SU-DHL-6 (cell line): ENCODE results near the gene HOXD4.

ENCODE experiments used
- H2AFZ ChIP-seq: fragments of 200-600 bp; sonication (generic); 2 replicates; pipeline ENCODE4 v1.6.1; 2014; ENCODE audit warnings: low read depth, mild to moderate bottlenecking, moderate library complexity, mixed read lengths, antibody characterized with exemption, low read length; ENCODE audit not compliant: severe bottlenecking
- H3F3A ChIP-seq: fragments of 200-600 bp; shearing (Covaris generic); 2 replicates; pipeline ENCODE4 v1.6.0; 2016; ENCODE audit warnings: antibody characterized with exemption, mild to moderate bottlenecking; ENCODE audit not compliant: insufficient read depth
- H3K27ac ChIP-seq: fragments of 200-600 bp; sonication (generic); 2 replicates; pipeline ENCODE4 v1.5.1; 2016; ENCODE audit warnings: low read depth, mild to moderate bottlenecking, low read length, moderate library complexity, mixed read lengths
- H3K27me3 ChIP-seq: fragments of 200-600 bp; sonication (generic), shearing (Covaris generic); 2 replicates; pipeline ENCODE4 v1.6.0; 2014; ENCODE audit warnings: mild to moderate bottlenecking, low read length
- H3K36me3 ChIP-seq: fragments of 200-600 bp; sonication (generic); 2 replicates; pipeline ENCODE4 v1.6.1; 2014; ENCODE audit warnings: mild to moderate bottlenecking, low read length, mixed read lengths
- H3K4me2 ChIP-seq: fragments of 300-600, 200-600 bp; shearing (Covaris generic), sonication (generic); 2 replicates; pipeline ENCODE4 v1.6.0; 2014; ENCODE audit warnings: low read length, low read depth, mild to moderate bottlenecking; ENCODE audit not compliant: poor library complexity, severe bottlenecking
- H3K4me3 ChIP-seq: fragments of 200-600 bp; sonication (generic); 2 replicates; pipeline ENCODE4 v1.5.1; 2014; ENCODE audit warnings: antibody characterized with exemption, low read length, mild to moderate bottlenecking, mixed read lengths; ENCODE audit not compliant: insufficient read depth, poor library complexity, severe bottlenecking
- H3K79me2 ChIP-seq: fragments of 200-600 bp; sonication (generic); 2 replicates; pipeline ENCODE4 v1.6.1; 2014; ENCODE audit warnings: mild to moderate bottlenecking, low read length, moderate library complexity; ENCODE audit not compliant: insufficient read depth
- H3K9ac ChIP-seq: fragments of 200-600 bp; sonication (generic); 2 replicates; pipeline ENCODE4 v1.7.0; 2014; ENCODE audit warnings: mild to moderate bottlenecking, low read length
- H3K9me2 ChIP-seq: fragments of 200-600 bp; sonication (generic); replicated peaks from 2 replicates; pipeline ENCODE4 v1.6.1; 2014; ENCODE audit warnings: low read length; ENCODE audit not compliant: insufficient read depth
- H3K9me3 ChIP-seq: fragments of 200-600 bp; sonication (generic); 2 replicates; pipeline ENCODE4 v1.6.1; 2014; ENCODE audit warnings: low read length, mixed read lengths; ENCODE audit not compliant: insufficient read depth
- H4K20me1 ChIP-seq: fragments of 200-600 bp; sonication (generic); 2 replicates; pipeline ENCODE4 v1.6.1; 2014; ENCODE audit warnings: low read depth, mild to moderate bottlenecking, antibody characterized with exemption, low read length, moderate library complexity, mixed read lengths
- EZH2phosphoT487 ChIP-seq: fragments of 200-600 bp; sonication (generic), shearing (Covaris generic); conservative IDR thresholded peaks from 2 replicates; pipeline ENCODE4 v1.6.1; 2018; ENCODE audit warnings: mild to moderate bottlenecking, antibody characterized with exemption, low read length, moderate library complexity, mixed read lengths
- TF ChIP-seq, protein P1 (sequence below): fragments of 200-600 bp; sonication (generic); IDR thresholded peaks from one replicate; pipeline ENCODE4 v1.5.1; 2017; ENCODE audit warnings: antibody characterized with exemption, mild to moderate bottlenecking, low read length, moderate library complexity; ENCODE audit not compliant: insufficient read depth, poor library complexity, severe bottlenecking

HOXD4 gene

DNA sequence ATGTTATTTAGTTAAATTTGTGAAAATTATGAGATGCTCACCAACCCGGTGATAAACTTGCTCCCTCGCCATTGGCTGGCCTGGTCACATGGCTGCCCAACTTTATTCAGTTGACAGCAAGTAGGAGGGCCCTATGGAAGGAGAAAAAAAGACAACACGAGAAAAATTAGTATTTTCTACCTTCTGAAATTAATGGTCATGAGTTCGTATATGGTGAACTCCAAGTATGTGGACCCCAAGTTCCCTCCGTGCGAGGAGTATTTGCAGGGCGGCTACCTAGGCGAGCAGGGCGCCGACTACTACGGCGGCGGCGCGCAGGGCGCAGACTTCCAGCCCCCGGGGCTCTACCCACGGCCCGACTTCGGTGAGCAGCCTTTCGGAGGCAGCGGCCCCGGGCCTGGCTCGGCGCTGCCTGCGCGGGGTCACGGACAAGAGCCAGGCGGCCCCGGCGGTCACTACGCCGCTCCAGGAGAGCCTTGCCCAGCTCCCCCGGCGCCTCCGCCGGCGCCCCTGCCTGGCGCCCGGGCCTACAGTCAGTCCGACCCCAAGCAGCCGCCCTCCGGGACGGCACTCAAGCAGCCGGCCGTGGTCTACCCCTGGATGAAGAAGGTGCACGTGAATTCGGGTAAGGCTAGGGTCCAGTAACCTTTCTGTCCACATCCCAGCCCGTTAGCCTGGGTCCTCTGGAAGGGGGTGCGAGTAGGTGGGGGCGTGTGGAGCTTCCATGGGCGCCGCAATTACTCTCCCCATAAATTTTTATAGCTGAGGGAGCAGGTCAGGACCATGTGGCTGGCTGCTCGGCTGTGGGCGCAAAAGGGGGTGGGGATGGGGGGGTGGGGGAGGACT lies at the start of gene HOXD4:
Gene HOXD4, plus strand, starts transcription at position 109 of the 846 bp plus-strand sequence. Its CDS starts 84 bp downstream, at position 193.
- H3K4me2 ChIP-seq = no peak within 1 kb of the TSS
- H3F3A ChIP-seq = no peaks in the 10 kb centered on the region
- no peak within 1 kb of the TSS for H3K4me3 ChIP-seq
- H3K9me3 ChIP-seq = no peaks in the 10 kb centered on the region
- H3K79me2 ChIP-seq = no peaks in the 10 kb centered on the region
- H4K20me1 ChIP-seq = no peaks in the 10 kb centered on the region
- TF ChIP-seq, protein P1, sequence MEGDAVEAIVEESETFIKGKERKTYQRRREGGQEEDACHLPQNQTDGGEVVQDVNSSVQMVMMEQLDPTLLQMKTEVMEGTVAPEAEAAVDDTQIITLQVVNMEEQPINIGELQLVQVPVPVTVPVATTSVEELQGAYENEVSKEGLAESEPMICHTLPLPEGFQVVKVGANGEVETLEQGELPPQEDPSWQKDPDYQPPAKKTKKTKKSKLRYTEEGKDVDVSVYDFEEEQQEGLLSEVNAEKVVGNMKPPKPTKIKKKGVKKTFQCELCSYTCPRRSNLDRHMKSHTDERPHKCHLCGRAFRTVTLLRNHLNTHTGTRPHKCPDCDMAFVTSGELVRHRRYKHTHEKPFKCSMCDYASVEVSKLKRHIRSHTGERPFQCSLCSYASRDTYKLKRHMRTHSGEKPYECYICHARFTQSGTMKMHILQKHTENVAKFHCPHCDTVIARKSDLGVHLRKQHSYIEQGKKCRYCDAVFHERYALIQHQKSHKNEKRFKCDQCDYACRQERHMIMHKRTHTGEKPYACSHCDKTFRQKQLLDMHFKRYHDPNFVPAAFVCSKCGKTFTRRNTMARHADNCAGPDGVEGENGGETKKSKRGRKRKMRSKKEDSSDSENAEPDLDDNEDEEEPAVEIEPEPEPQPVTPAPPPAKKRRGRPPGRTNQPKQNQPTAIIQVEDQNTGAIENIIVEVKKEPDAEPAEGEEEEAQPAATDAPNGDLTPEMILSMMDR = no peak
- TF ChIP-seq EZH2phosphoT487 = no peak
- H3K27ac ChIP-seq = no peak within 1 kb of the TSS
- H3K9ac ChIP-seq = no peak within 1 kb of the TSS
- H2AFZ ChIP-seq = no peak within 1 kb of the TSS
- H3K36me3 ChIP-seq = no peaks in the 10 kb centered on the region
- H3K9me2 ChIP-seq = no peaks in the 10 kb centered on the region
- H3K27me3 ChIP-seq = no peaks in the 10 kb centered on the region

DNA sequence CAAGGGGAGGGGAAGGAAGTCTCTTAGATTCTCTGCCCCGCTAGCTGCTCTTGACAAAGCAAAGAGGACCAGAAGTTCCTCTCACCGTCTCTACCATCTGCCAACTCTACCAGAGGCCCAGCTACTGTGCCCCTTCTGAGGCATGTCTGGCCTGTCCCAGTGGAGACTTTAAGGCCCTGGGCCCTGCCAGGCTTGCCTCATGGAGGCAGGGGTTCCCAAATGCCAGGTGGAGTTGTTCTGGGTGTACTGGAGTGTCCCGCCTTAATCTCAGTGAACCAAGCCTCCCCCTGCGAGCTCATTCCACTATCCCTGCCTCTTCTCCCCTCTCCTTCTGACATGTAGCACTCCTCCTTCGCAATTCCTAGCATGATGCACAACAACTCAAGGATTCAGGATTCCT lies 49.5 kb upstream of the HOXD4 start:
- H3K36me3 ChIP-seq = no peaks in the 10 kb centered on the region
- H3K4me3 ChIP-seq = no peak overlapping the region
- H3K9ac ChIP-seq = no peak overlapping the region
- no peaks in the 10 kb centered on the region for H3K9me3 ChIP-seq
- no peaks in the 10 kb centered on the region for H3K79me2 ChIP-seq
- H4K20me1 ChIP-seq = no peaks in the 10 kb centered on the region
- H3F3A ChIP-seq = no peaks in the 10 kb centered on the region
- TF ChIP-seq, protein P1 = no peak
- TF ChIP-seq EZH2phosphoT487 = no peak
- H2AFZ ChIP-seq = no peak overlapping the region
- H3K27ac ChIP-seq = no peak overlapping the region
- no peaks in the 10 kb centered on the region for H3K27me3 ChIP-seq
- H3K9me2 ChIP-seq = no peaks in the 10 kb centered on the region
- no peak overlapping the region for H3K4me2 ChIP-seq

DNA sequence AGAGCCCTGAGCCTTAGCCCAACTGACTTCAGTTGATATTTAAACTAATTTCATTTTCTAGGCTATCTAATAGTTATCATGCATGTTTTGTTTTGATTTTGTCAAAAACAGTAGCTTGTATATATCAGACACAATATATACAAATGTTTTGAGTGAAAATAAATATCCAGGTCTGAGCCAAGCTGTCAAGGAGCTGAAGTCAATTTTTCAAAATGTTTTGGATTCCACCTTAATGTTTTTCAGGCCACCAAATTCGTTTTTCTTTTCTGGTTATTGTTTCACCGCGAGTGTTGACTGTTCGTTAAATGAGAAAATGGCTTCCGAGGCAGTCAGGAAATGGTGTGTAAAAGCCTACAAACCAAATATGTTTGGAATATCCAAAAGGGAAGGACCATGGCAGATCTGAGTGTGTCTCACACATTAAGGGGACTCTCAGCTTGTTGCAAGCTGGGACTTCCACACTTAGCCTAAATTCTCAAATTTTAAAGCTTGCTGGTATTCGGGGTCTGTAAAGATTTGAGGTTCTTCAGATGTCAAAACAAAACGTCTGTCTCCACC lies 49.0 kb upstream of the HOXD4 start:
- no peaks in the 10 kb centered on the region for H4K20me1 ChIP-seq
- no peak overlapping the region for H3K27ac ChIP-seq
- H3K4me2 ChIP-seq = no peak overlapping the region
- no peak overlapping the region for H3K9ac ChIP-seq
- H3K79me2 ChIP-seq = no peaks in the 10 kb centered on the region
- TF ChIP-seq, protein P1 = no peak
- TF ChIP-seq EZH2phosphoT487 = no peak
- H3K4me3 ChIP-seq = no peak overlapping the region
- no peaks in the 10 kb centered on the region for H3F3A ChIP-seq
- no peaks in the 10 kb centered on the region for H3K27me3 ChIP-seq
- no peaks in the 10 kb centered on the region for H3K9me2 ChIP-seq
- H3K9me3 ChIP-seq = no peaks in the 10 kb centered on the region
- H2AFZ ChIP-seq = no peak overlapping the region
- no peaks in the 10 kb centered on the region for H3K36me3 ChIP-seq
